Spinal cord (tissue), 10 donors: ENCODE measurements around the gene GID8. TPM values are rescaled to one million over a fixed set of nuclear protein-coding genes. Genes with fewer than 3 reads are reported as not detected.

Source experiments
- DNase-seq, 6 donors: peaks; one replicate each; pipeline versions ENCODE4 v3.0.0 to v3.0.0-alpha.2; 2013 to 2015; ENCODE audit warnings: low spot score in 6 of 6, low read depth in 4 of 6
- H3K27ac ChIP-seq: one replicate; pipeline ENCODE4 v1.5.1; 2013; ENCODE audit warnings: low read depth, low read length, control low read depth
- H3K27me3 ChIP-seq: one replicate; pipeline ENCODE4 v1.6.1; 2013; ENCODE audit warnings: low read length; ENCODE audit not compliant: control insufficient read depth, insufficient read depth
- H3K36me3 ChIP-seq: one replicate; pipeline ENCODE4 v1.6.1; 2013; ENCODE audit warnings: low read length; ENCODE audit not compliant: control insufficient read depth, insufficient read depth
- H3K4me1 ChIP-seq: one replicate; pipeline ENCODE4 v1.6.1; 2013; ENCODE audit warnings: low read length; ENCODE audit not compliant: control insufficient read depth, insufficient read depth
- H3K4me3 ChIP-seq: one replicate; pipeline ENCODE4 v1.5.1; 2013; ENCODE audit warnings: low read depth, low read length, control low read depth
- H3K9me3 ChIP-seq: one replicate; pipeline ENCODE4 v1.6.1; 2013; ENCODE audit warnings: low read length; ENCODE audit not compliant: control insufficient read depth, insufficient read depth
- WGBS: methylation state at CpG from one replicate; pipeline ENCODE4 v1.1.5; 2013; ENCODE audit warnings: missing lambda C conversion rate; ENCODE audit not compliant: insufficient coverage; 5-methylcytosine and 5-hydroxymethylcytosine counted together
- polyA plus RNA-seq, 2 donors: library from polyadenylated mRNA; unstranded; fragments of 120-200 nt; gene quantifications; one replicate each; pipeline ENCODE4 v1.2.1, GENCODE V29; 2013; ENCODE audit not compliant: insufficient read length in 2 of 2
- total RNA-seq, 2 donors: library from RNA; depleted of rRNA in 1 of 2; stranded (reverse); fragments of 120-200 nt in 1 of 2; fragments of >200 nt in 1 of 2; gene quantifications; one replicate each; pipeline versions ENCODE4 v1.2.3 to v1.2.4, GENCODE V29; 2013 to 2014
- donor health status: healthy.

Gene GID8
- total and polyA plus RNA-seq, 4 donors = 32.7 to 46.0 (median 39.1) TPM

DNA sequence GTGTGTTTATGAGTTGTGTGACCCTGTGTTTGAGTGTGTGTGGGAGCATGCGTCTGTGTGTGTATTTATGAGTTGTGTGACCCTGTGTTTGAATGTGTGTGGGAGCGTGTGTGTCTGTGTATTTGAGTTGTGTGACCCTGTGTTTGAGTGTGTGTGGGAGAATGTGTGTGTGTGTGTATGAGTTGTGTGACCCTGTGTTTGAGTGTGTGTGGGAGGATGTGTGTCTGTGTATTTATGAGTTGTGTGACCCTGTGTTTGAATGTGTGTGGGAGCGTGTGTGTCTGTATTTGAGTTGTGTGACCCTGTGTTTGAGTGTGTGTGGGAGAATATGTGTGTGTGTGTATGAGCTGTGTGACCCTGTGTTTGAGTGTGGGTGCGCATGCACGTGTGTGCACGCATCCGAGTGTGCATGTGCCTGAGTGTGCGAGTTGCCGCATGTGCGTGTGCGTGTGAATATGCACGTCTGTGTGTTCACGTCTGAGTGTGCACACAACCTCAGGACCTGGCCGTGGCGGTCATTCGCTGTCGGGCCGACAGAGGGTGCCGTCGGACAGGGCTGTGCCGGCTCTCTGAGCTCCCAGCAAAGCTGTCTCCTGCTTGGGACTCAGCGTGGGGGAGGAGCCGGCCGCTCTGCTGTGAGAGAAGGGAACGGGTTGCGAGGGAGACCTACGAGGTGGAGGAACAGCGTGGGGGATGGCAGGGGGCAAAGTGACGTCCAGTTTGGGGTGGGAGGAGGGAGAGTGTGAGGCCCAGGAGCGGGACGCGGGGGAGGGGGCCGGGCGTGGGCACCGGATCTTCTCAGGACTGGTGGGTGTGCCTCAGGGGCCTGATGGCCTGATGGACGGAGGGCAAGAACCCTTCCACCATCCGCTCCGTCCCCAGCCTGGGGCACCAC, 34.2 kb downstream of the GID8 start:
- no peaks in the 10 kb centered on the region for H3K9me3 ChIP-seq
- DNase-seq = peak in 5 of 6 donors; percentile 57 to 93 (median 66)
- peaks cover 45% of the 10 kb centered on the region for H3K27me3 ChIP-seq
- WGBS = 4% methylated on average over 38 of the region's 38 CpGs
- H3K4me1 ChIP-seq = peaks cover 35% of the 10 kb centered on the region
- peaks cover 3% of the 10 kb centered on the region for H3K36me3 ChIP-seq
- H3K4me3 ChIP-seq = no peak overlapping the region
- H3K27ac ChIP-seq = no peak overlapping the region

DNA sequence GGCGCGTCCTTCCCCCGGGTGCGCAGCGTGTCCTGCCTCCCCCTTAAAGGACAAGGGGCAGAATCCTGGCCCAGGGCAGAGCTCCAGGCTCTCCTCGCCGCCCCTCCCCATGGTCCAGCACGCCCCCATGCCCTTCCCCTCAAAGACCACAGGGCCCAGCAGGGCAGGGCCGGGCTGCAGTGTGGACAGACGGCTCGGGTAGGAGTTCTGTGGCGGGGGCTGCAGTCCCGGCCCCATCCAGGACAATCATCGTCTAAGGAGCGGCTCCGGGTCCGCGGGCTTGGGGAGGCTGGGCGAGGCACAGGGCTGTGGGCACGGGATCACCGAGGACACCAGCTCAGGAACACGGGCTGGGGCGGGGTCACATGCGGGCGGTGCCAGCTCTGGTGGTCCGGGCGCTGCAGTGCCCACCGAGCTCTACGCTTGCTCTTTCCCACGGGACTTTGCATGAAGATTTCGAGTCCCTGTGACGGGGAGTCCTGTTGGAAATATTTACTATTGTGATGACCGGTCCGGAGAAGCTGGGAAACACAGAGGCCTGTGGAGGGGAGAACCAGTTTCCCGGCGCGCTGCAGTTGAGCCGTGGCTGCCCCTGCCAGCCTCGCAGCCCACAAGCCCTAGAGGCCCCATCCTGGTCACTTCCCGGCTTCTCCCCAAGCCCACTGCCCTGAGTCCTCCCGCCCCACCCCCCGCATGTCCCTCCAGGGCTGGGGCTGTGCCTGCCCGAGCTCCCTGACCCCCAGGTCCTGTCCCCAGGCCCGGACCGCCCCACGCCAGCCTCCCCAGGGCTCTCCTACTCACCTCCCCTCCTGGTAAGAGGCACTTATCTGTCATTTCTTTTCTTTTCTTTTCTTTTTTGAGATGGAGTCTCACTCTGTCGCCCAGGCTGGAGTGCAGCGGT, 35.1 kb downstream of the GID8 start:
- no peak for DNase-seq
- H3K4me1 ChIP-seq = peaks cover 35% of the 10 kb centered on the region
- no peak overlapping the region for H3K4me3 ChIP-seq
- H3K9me3 ChIP-seq = no peaks in the 10 kb centered on the region
- 17% methylated on average over 46 of the region's 48 CpGs for WGBS
- peaks cover 3% of the 10 kb centered on the region for H3K36me3 ChIP-seq
- no peak overlapping the region for H3K27ac ChIP-seq
- peaks cover 46% of the 10 kb centered on the region for H3K27me3 ChIP-seq

DNA sequence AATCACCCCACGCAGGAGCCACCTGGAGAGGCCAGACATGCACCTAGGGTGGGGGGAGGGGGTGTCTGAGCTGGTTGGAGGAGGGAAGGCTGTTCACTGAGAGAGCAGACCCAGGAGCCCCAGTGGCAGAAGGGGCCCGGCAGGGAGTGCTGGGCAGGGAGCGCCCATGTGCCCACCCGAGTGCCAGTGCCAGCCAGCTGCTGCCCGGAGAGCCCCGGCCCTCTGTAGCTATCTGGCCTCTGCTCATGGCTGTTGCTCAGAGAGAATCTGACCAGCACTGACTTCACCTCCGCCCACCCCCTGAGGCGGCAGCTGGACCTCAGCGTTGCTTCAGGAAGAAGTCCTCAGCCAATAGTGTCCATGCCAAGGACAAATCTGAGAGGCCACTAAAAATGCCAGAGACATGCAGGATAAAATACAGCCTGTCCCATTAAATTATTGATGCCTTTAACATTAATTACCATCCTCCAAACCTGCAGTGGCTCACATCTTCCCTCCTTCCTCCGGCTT, 37.4 kb downstream of the GID8 start:
- peaks cover 67% of the 10 kb centered on the region for H3K27me3 ChIP-seq
- H3K4me3 ChIP-seq = no peak overlapping the region
- 57% methylated on average over 10 of the region's 10 CpGs for WGBS
- no peaks in the 10 kb centered on the region for H3K9me3 ChIP-seq
- no peak overlapping the region for H3K27ac ChIP-seq
- H3K36me3 ChIP-seq = peaks cover 3% of the 10 kb centered on the region
- peaks cover 46% of the 10 kb centered on the region for H3K4me1 ChIP-seq
- DNase-seq = no peak

DNA sequence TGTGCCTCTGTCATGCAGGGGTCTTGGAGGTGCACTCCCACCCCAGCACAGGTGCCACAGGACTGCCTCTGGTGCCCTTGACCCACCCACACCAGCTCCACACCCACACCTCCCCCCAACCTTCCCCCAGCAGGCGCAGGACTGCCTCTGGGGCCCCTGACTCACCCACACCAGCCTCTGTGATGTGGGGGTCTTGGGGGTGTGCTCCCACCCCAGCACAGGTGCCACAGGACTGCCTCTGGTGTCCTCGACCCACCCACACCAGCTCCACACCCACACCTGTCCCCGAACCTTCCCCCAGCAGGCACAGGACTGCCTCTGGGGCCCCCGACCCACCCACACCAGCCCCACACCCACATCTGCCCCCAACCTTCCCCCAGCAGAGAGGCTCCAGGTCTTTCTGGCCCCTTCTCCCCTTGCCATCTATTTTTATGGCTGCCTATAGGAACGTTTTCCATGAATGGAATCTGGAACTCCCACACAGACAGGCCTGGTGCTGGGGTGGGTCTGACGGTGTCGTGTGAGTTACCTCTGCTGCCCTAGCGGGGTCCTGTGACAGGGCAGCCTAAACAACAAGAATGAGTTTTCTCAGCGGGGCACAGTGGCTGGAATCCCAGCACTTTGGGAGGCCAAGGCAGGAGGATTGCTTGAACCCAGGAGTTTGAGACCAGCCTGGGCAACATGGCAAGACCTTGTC, 38.0 kb downstream of the GID8 start:
- DNase-seq = no peak
- H3K4me3 ChIP-seq = no peak overlapping the region
- H3K36me3 ChIP-seq = no peaks in the 10 kb centered on the region
- H3K9me3 ChIP-seq = no peaks in the 10 kb centered on the region
- no peak overlapping the region for H3K27ac ChIP-seq
- H3K27me3 ChIP-seq = peaks cover 66% of the 10 kb centered on the region
- H3K4me1 ChIP-seq = peaks cover 52% of the 10 kb centered on the region
- WGBS = 78% methylated on average over 4 of the region's 9 CpGs

DNA sequence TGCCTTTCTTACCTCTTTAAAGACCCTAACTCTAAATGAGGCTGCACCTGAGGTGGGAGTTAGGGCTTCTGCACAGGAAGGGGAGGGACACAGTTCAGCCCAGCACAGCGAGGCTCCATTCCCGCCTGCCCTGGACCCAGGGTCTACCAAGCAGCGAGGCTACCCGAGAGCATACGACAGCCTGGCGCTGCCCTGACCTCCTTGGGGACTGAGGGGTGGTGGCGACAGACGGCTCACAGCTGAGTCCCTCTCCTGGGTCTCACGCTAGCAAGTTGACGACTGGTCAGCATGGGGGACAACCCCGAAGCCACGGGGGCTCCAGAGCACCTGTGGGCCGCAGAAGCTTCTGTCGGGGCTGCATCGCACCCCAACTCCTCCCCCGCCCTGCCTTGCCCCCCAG, 38.9 kb downstream of the GID8 start:
- Histone ChIP-seq H3K4me3 (no peak overlapping the region), H3K4me1 (peaks cover 61% of the 10 kb centered on the region), H3K36me3 (no peaks in the 10 kb centered on the region), H3K9me3 (no peaks in the 10 kb centered on the region), H3K27ac (no peak overlapping the region), H3K27me3 (peaks cover 72% of the 10 kb centered on the region)
- DNase-seq = no peak
- WGBS = 78% methylated on average over 11 of the region's 16 CpGs

DNA sequence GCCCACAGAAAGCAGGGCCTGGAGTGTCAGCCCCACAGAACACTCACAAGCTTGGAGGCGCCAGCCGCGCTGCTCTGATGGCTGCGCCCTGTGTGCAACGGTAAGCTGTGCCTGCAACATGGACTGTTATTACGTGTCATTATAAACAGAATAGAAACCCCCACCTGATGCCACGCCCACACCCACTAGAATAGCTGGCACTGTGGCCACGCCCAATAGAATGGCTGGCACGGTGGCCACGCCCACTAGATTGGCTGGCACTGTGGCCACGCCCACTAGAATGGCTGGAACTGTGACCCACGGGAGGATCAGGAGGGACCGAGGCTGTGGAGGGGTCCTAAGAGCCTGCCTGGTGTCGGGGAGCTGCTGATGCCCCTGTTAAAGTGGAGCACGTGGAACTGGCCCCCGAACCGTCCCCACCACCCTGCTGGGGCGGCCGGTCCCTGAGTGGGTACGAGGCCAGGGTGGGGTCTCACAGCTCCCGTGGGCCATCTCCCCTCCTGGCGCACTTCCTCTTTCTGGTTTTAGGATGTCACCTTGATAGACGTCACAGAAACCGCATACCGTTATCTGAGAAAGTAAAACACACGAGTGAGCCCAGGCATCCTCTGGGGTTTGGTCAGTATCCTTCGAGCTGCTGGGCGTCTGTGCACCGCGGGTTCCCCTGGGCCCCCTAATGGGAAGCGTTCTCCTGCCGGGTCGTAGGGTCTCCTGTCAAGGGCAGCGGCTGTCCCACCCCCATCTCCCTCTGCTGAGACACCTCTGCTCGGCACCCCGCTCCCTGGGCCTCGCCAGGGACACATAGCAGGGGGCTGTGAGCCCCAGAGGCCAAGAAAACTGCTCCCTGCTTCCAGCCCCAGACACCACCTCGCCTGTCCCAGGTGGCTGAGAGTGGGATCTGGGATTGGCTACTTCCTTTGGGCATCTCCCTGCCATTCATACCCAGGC, 39.9 kb downstream of the GID8 start:
- Histone ChIP-seq H3K27me3 (peaks cover 72% of the 10 kb centered on the region), H3K36me3 (no peaks in the 10 kb centered on the region), H3K4me1 (peaks cover 59% of the 10 kb centered on the region), H3K9me3 (no peaks in the 10 kb centered on the region), H3K27ac (no peak overlapping the region), H3K4me3 (no peak overlapping the region)
- 80% methylated on average over 35 of the region's 38 CpGs for WGBS
- no peak for DNase-seq

DNA sequence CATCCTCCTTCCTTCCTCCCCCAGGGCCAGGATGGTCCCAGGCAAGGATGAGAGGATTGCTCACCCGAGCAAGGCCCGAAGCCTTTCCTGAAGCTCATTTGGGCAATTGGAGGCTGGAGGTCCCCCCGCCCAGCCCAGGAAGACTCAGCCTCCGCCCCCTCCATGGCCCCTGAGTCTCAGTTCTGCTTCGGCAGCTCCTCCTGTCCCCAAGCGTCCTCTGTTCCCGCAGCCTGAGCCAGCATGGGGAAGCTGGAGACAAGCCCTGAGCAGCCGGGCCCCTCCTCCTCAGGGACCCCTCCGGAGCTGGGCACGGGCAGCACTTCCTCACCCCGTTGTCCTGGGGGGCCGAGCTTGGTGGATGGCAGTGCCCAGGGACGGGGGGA, 40.6 kb downstream of the GID8 start:
- H3K9me3 ChIP-seq = no peaks in the 10 kb centered on the region
- peaks cover 53% of the 10 kb centered on the region for H3K4me1 ChIP-seq
- no peak for DNase-seq
- no peak overlapping the region for H3K4me3 ChIP-seq
- peaks cover 66% of the 10 kb centered on the region for H3K27me3 ChIP-seq
- 47% methylated on average over 13 of the region's 13 CpGs for WGBS
- H3K27ac ChIP-seq = no peak overlapping the region
- no peaks in the 10 kb centered on the region for H3K36me3 ChIP-seq

DNA sequence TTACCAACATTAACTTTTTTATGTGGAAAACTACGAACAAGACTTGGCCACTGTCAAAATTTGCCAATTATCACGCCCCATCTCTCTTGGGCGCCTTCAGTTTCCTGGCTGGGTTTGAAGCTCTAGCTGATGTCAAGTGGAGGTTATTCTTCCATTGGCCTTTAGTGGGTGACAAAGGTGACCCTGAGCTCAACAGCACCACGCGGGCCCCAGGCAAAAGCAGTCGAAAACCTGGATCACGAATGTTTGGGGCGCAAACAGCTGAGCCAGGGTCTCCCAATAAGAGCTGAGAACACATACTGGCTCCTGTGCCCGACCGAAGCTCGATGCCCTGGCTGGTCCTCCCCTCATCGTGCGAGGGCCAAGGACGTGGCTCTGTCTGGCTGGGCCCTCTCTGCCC, 41.4 kb downstream of the GID8 start:
- Histone ChIP-seq H3K27ac (no peak overlapping the region), H3K9me3 (no peaks in the 10 kb centered on the region), H3K4me1 (peaks cover 53% of the 10 kb centered on the region), H3K4me3 (no peak overlapping the region), H3K36me3 (no peaks in the 10 kb centered on the region), H3K27me3 (peaks cover 60% of the 10 kb centered on the region)
- no peak for DNase-seq
- WGBS = 77% methylated on average over 11 of the region's 14 CpGs
